ENCODE results near the gene DHX30.
"Not testable (repeated sequence)": the region's sequence is repeated elsewhere in the genome, so short reads cannot be mapped to it uniquely, and the experiment has no call there.

Gene DHX30

GRCh38 chr3:47802734-47803479 lies at the start of gene DHX30:
Gene DHX30 (plus strand): TSS chr3:47803138. CDS start chr3:47810684, 7,546 bp downstream.
- no peaks in the 10 kb centered on the region for H3K9me3 Mint-ChIP-seq

GRCh38 chr3:47758261-47759025 lies 44.5 kb upstream of the DHX30 start:
- Mint-ChIP-seq H3K27me3 (ENCODE audit: low read depth) (no peaks in the 10 kb centered on the region), H3K4me1 (peaks cover 5% of the 10 kb centered on the region), H3K9me3 (peaks cover 2% of the 10 kb centered on the region), H3K36me3 (ENCODE audit: low read depth) (peaks cover 47% of the 10 kb centered on the region), H3K27ac (no peak overlapping the region), H3K4me3 (no peak overlapping the region)
- no peak for TF ChIP-seq CTCF (IDR thresholded peaks at IDR 0.05; ENCODE audit: unreplicated experiment in 3 of 3)

More at GRCh38 chr3:47802734-47803479, at the start of gene DHX30:
- H3K27ac Mint-ChIP-seq, result peak within 1 kb of the TSS; percentile 98 to 100 (median 100)
- H3K36me3 Mint-ChIP-seq (ENCODE audit: low read depth), result peaks cover 9% of the 10 kb centered on the region
- no peak for TF ChIP-seq CTCF (IDR thresholded peaks at IDR 0.05; ENCODE audit: unreplicated experiment in 3 of 3)
- peaks cover 3% of the 10 kb centered on the region for H3K27me3 Mint-ChIP-seq (ENCODE audit: low read depth)
- peak within 1 kb of the TSS; percentile 99 for H3K4me3 Mint-ChIP-seq
- peaks cover 22% of the 10 kb centered on the region for H3K4me1 Mint-ChIP-seq

GRCh38 chr3:47760207-47760606 lies 42.7 kb upstream of the DHX30 start:
- H3K9me3 Mint-ChIP-seq; H3K27me3 Mint-ChIP-seq (ENCODE audit: low read depth); H3K27ac Mint-ChIP-seq; H3K4me1 Mint-ChIP-seq; H3K4me3 Mint-ChIP-seq: not testable (repeated sequence)
- peaks cover 56% of the 10 kb centered on the region for H3K36me3 Mint-ChIP-seq (ENCODE audit: low read depth)

- TF ChIP-seq CTCF (IDR thresholded peaks at IDR 0.05; ENCODE audit: unreplicated experiment in 3 of 3), result no peak
- no peak overlapping the region for H3K4me3 Mint-ChIP-seq
- H3K36me3 Mint-ChIP-seq (ENCODE audit: low read depth), result peaks cover 60% of the 10 kb centered on the region
- peaks cover 5% of the 10 kb centered on the region for H3K4me1 Mint-ChIP-seq
- H3K9me3 Mint-ChIP-seq, result peaks cover 2% of the 10 kb centered on the region
- H3K27me3 Mint-ChIP-seq (ENCODE audit: low read depth), result no peaks in the 10 kb centered on the region
- H3K27ac Mint-ChIP-seq, result no peak overlapping the region
Observed at GRCh38 chr3:47761046-47761445, 41.9 kb upstream of the DHX30 start.

- H3K36me3 Mint-ChIP-seq (ENCODE audit: low read depth), result peaks cover 53% of the 10 kb centered on the region
- no peaks in the 10 kb centered on the region for H3K27me3 Mint-ChIP-seq (ENCODE audit: low read depth)
Observed at GRCh38 chr3:47762233-47762632, 40.7 kb upstream of the DHX30 start.

More at GRCh38 chr3:47762233-47762632, 40.7 kb upstream of the DHX30 start:
- Mint-ChIP-seq H3K27ac (peak overlapping the region; percentile 21 to 67 (median 45)), H3K4me3 (no peak overlapping the region), H3K4me1 (peaks cover 5% of the 10 kb centered on the region), H3K9me3 (no peaks in the 10 kb centered on the region)
- TF ChIP-seq CTCF (IDR thresholded peaks at IDR 0.05; ENCODE audit: unreplicated experiment in 3 of 3), result no peak
